ENCODE measurements around the gene PLD5. TPM values are rescaled to one million over a fixed set of nuclear protein-coding genes. Genes with fewer than 3 reads are reported as not detected.

Gene PLD5
- total and polyA plus RNA-seq, 7 experiments from 2014 or later = not detected

GRCh38 chr1:242139986-242140385, 384.5 kb downstream of the PLD5 start:
- POLR2A ChIA-PET = no interaction called here
- H3K36me3 Mint-ChIP-seq = no peaks in the 10 kb centered on the region

GRCh38 chr1:242139442-242139841, 385.1 kb downstream of the PLD5 start:
- POLR2A ChIA-PET = no interaction called here

More at GRCh38 chr1:242139986-242140385, 384.5 kb downstream of the PLD5 start:
- H3K9me3 ChIP-seq (ENCODE audit: control insufficient read depth in 2 of 3, low read length in 3 of 3) = no peaks in the 10 kb centered on the region
- no peak overlapping the region for H3K4me3 ChIP-seq (ENCODE audit: low read length)
- ATAC-seq (no peak), DNase-seq (no peak)
- intact Hi-C loops (cut with micrococcal nuclease) = no loop called here
- Mint-ChIP-seq H3K27ac (no peak overlapping the region), H3K4me1 (peaks cover 0 to 2% (median 0%) of the 10 kb centered on the region in 7 donors), H3K27me3 (peaks cover 0 to 25% (median 14%) of the 10 kb centered on the region in 5 donors), H3K4me3 (no peak overlapping the region), H3K9me3 (peaks cover 0 to 4% (median 0%) of the 10 kb centered on the region in 11 donors)
- CTCF ChIA-PET = no interaction called here
- no peaks in the 10 kb centered on the region for H3K27me3 ChIP-seq (ENCODE audit: control insufficient read depth in 2 of 2, insufficient read depth in 2 of 2, low read length in 2 of 2)
- H3K27ac ChIP-seq (ENCODE audit: low read depth, low read length) = no peak overlapping the region
- H3K4me1 ChIP-seq (ENCODE audit: control insufficient read depth in 2 of 2, insufficient read depth in 2 of 2, low read length in 2 of 2) = no peaks in the 10 kb centered on the region
- H3K36me3 ChIP-seq (ENCODE audit: control insufficient read depth in 2 of 3, insufficient read depth in 3 of 3, low read length in 3 of 3) = no peaks in the 10 kb centered on the region

GRCh38 chr1:242133796-242134195, 390.7 kb downstream of the PLD5 start:
- CTCF ChIA-PET = interaction anchor here (0.5 kb wide), 1 partner anchor 984 kb away, joined by 3 read pairs; no protein-coding TSS in a partner anchor
- intact Hi-C loops (cut with micrococcal nuclease) = no loop called here

More at GRCh38 chr1:242139442-242139841, 385.1 kb downstream of the PLD5 start:
- intact Hi-C loops (cut with micrococcal nuclease) = no loop called here
- H3K36me3 Mint-ChIP-seq = no peaks in the 10 kb centered on the region
- H3K9me3 ChIP-seq (ENCODE audit: control insufficient read depth in 2 of 3, low read length in 3 of 3) = no peaks in the 10 kb centered on the region
- no peak overlapping the region for H3K4me3 ChIP-seq (ENCODE audit: low read length)
- no peaks in the 10 kb centered on the region for H3K36me3 ChIP-seq (ENCODE audit: control insufficient read depth in 2 of 3, insufficient read depth in 3 of 3, low read length in 3 of 3)
- no peak overlapping the region for H3K4me3 Mint-ChIP-seq
- CTCF ChIA-PET = no interaction called here
- H3K27me3 ChIP-seq (ENCODE audit: control insufficient read depth in 2 of 2, insufficient read depth in 2 of 2, low read length in 2 of 2) = no peaks in the 10 kb centered on the region
- H3K27ac Mint-ChIP-seq = no peak overlapping the region
- peaks cover 0 to 25% (median 19%) of the 10 kb centered on the region in 5 donors for H3K27me3 Mint-ChIP-seq
- peaks cover 0 to 6% (median 0%) of the 10 kb centered on the region in 11 donors for H3K9me3 Mint-ChIP-seq
- ATAC-seq (peak; percentile 50), DNase-seq (no peak)
- peaks cover 0 to 2% (median 0%) of the 10 kb centered on the region in 7 donors for H3K4me1 Mint-ChIP-seq
- H3K27ac ChIP-seq (ENCODE audit: low read depth, low read length) = no peak overlapping the region
- H3K4me1 ChIP-seq (ENCODE audit: control insufficient read depth in 2 of 2, insufficient read depth in 2 of 2, low read length in 2 of 2) = no peaks in the 10 kb centered on the region

GRCh38 chr1:242133351-242133750, 391.1 kb downstream of the PLD5 start:
- Histone ChIP-seq H3K27me3 (ENCODE audit: control insufficient read depth in 2 of 2, insufficient read depth in 2 of 2, low read length in 2 of 2) (no peaks in the 10 kb centered on the region), H3K4me3 (ENCODE audit: low read length) (no peak overlapping the region), H3K27ac (ENCODE audit: low read depth, low read length) (no peak overlapping the region), H3K36me3 (ENCODE audit: control insufficient read depth in 2 of 3, insufficient read depth in 3 of 3, low read length in 3 of 3) (no peaks in the 10 kb centered on the region), H3K9me3 (ENCODE audit: control insufficient read depth in 2 of 3, low read length in 3 of 3) (no peaks in the 10 kb centered on the region), H3K4me1 (ENCODE audit: control insufficient read depth in 2 of 2, insufficient read depth in 2 of 2, low read length in 2 of 2) (no peaks in the 10 kb centered on the region)
- ChIA-PET POLR2A (no interaction called here), CTCF (no interaction called here)
- Mint-ChIP-seq H3K27me3 (peaks cover 0 to 10% (median 7%) of the 10 kb centered on the region in 5 donors), H3K4me1 (no peaks in the 10 kb centered on the region), H3K36me3 (peaks cover 0 to 5% (median 0%) of the 10 kb centered on the region in 5 donors), H3K4me3 (no peak overlapping the region), H3K9me3 (peaks cover 0 to 12% (median 3%) of the 10 kb centered on the region in 11 donors), H3K27ac (no peak overlapping the region)
- intact Hi-C loops (cut with micrococcal nuclease) = no loop called here
- DNase-seq = no peak
- no peak for ATAC-seq

More at GRCh38 chr1:242133796-242134195, 390.7 kb downstream of the PLD5 start:
- POLR2A ChIA-PET = no interaction called here
- H3K36me3 ChIP-seq (ENCODE audit: control insufficient read depth in 2 of 3, insufficient read depth in 3 of 3, low read length in 3 of 3) = no peaks in the 10 kb centered on the region
- Mint-ChIP-seq H3K4me3 (no peak overlapping the region), H3K36me3 (peaks cover 0 to 5% (median 0%) of the 10 kb centered on the region in 5 donors), H3K27me3 (peaks cover 0 to 10% (median 7%) of the 10 kb centered on the region in 5 donors), H3K9me3 (peaks cover 0 to 12% (median 3%) of the 10 kb centered on the region in 11 donors), H3K27ac (no peak overlapping the region), H3K4me1 (no peaks in the 10 kb centered on the region)
- no peaks in the 10 kb centered on the region for H3K9me3 ChIP-seq (ENCODE audit: control insufficient read depth in 2 of 3, low read length in 3 of 3)
- no peaks in the 10 kb centered on the region for H3K4me1 ChIP-seq (ENCODE audit: control insufficient read depth in 2 of 2, insufficient read depth in 2 of 2, low read length in 2 of 2)
- no peak overlapping the region for H3K4me3 ChIP-seq (ENCODE audit: low read length)
- DNase-seq = no peak
- no peak for ATAC-seq
- no peak overlapping the region for H3K27ac ChIP-seq (ENCODE audit: low read depth, low read length)
- H3K27me3 ChIP-seq (ENCODE audit: control insufficient read depth in 2 of 2, insufficient read depth in 2 of 2, low read length in 2 of 2) = no peaks in the 10 kb centered on the region

- intact Hi-C loops (cut with micrococcal nuclease) = no loop called here
- Histone ChIP-seq H3K9me3 (ENCODE audit: control insufficient read depth in 2 of 3, low read length in 3 of 3) (no peaks in the 10 kb centered on the region), H3K4me1 (ENCODE audit: control insufficient read depth in 2 of 2, insufficient read depth in 2 of 2, low read length in 2 of 2) (no peaks in the 10 kb centered on the region), H3K27ac (ENCODE audit: low read depth, low read length) (no peak overlapping the region), H3K36me3 (ENCODE audit: control insufficient read depth in 2 of 3, insufficient read depth in 3 of 3, low read length in 3 of 3) (no peaks in the 10 kb centered on the region), H3K27me3 (ENCODE audit: control insufficient read depth in 2 of 2, insufficient read depth in 2 of 2, low read length in 2 of 2) (no peaks in the 10 kb centered on the region), H3K4me3 (ENCODE audit: low read length) (no peak overlapping the region)
- CTCF ChIA-PET = no interaction called here
- Mint-ChIP-seq H3K27me3 (peaks cover 0 to 10% (median 7%) of the 10 kb centered on the region in 5 donors), H3K4me3 (no peak overlapping the region), H3K4me1 (no peaks in the 10 kb centered on the region), H3K27ac (no peak overlapping the region), H3K9me3 (peaks cover 0 to 12% (median 4%) of the 10 kb centered on the region in 11 donors), H3K36me3 (peaks cover 0 to 5% (median 0%) of the 10 kb centered on the region in 5 donors)
- ATAC-seq = no peak
- POLR2A ChIA-PET = no interaction called here
- no peak for DNase-seq
Observed at GRCh38 chr1:242132121-242132817, 392.2 kb downstream of the PLD5 start.

GRCh38 chr1:242128951-242129502, 395.5 kb downstream of the PLD5 start:
- H3K27me3 Mint-ChIP-seq = peaks cover 0 to 5% (median 0%) of the 10 kb centered on the region in 5 donors

More at GRCh38 chr1:242128951-242129502, 395.5 kb downstream of the PLD5 start:
- H3K27me3 ChIP-seq (ENCODE audit: control insufficient read depth in 2 of 2, insufficient read depth in 2 of 2, low read length in 2 of 2) = no peaks in the 10 kb centered on the region
- intact Hi-C loops (cut with micrococcal nuclease) = no loop called here
- H3K36me3 ChIP-seq (ENCODE audit: control insufficient read depth in 2 of 3, insufficient read depth in 3 of 3, low read length in 3 of 3) = no peaks in the 10 kb centered on the region
- ATAC-seq (no peak), DNase-seq (no peak)
- H3K4me3 Mint-ChIP-seq = no peak overlapping the region
- no peak overlapping the region for H3K27ac ChIP-seq (ENCODE audit: low read depth, low read length)
- no peak overlapping the region for H3K4me3 ChIP-seq (ENCODE audit: low read length)
- H3K9me3 ChIP-seq (ENCODE audit: control insufficient read depth in 2 of 3, low read length in 3 of 3) = no peaks in the 10 kb centered on the region
- ChIA-PET CTCF (no interaction called here), POLR2A (no interaction called here)
- no peaks in the 10 kb centered on the region for H3K4me1 ChIP-seq (ENCODE audit: control insufficient read depth in 2 of 2, insufficient read depth in 2 of 2, low read length in 2 of 2)
- peaks cover 0 to 10% (median 3%) of the 10 kb centered on the region in 11 donors for H3K9me3 Mint-ChIP-seq
- H3K36me3 Mint-ChIP-seq = peaks cover 0 to 5% (median 0%) of the 10 kb centered on the region in 5 donors
- H3K4me1 Mint-ChIP-seq = no peaks in the 10 kb centered on the region
- no peak overlapping the region for H3K27ac Mint-ChIP-seq
